HepG2 (cell line): ENCODE measurements around the gene KIR3DL3. TPM values are rescaled to one million over a fixed set of nuclear protein-coding genes. Genes with fewer than 3 reads are reported as not detected.

ENCODE experiments used
- BORCS8-MEF2B ChIP-seq: sonication (generic); formaldehyde crosslinking; IDR thresholded peaks from 2 replicates; pipeline ENCODE4 v1.8.0; 2022; ENCODE audit warnings: mild to moderate bottlenecking, missing genetic modification reagents
- CCDC6 ChIP-seq: sonication (generic); formaldehyde crosslinking; IDR thresholded peaks from 2 replicates; pipeline ENCODE4 v1.8.1; 2022; ENCODE audit warnings: mild to moderate bottlenecking, missing genetic modification reagents, moderate library complexity
- ELF3 ChIP-seq: IDR thresholded peaks from 2 replicates; pipeline ENCODE4 v1.6.1; 2016; ENCODE audit warnings: missing genetic modification reagents, missing compliant biosample characterization
- NAIF1 ChIP-seq: sonication (generic); formaldehyde crosslinking; IDR thresholded peaks from 2 replicates; pipeline ENCODE4 v1.5.0; 2020; ENCODE audit warnings: mild to moderate bottlenecking, missing genetic modification reagents, borderline replicate concordance
- NFRKB ChIP-seq: fragments of 450-650 bp; IDR thresholded peaks from 2 replicates; pipeline ENCODE4 v1.6.1; 2017
- PTBP1 ChIP-seq: fragments of 200-400 bp; formaldehyde crosslinking; IDR thresholded peaks from 2 replicates; pipeline ENCODE4 v1.6.1; 2018; ENCODE audit warnings: low read length, low read depth; ENCODE audit not compliant: poor library complexity, severe bottlenecking
- RBM22 ChIP-seq: fragments of 200-400 bp; formaldehyde crosslinking; optimal IDR thresholded peaks from 2 replicates; pipeline ENCODE3; 2017; ENCODE audit warnings: mild to moderate bottlenecking, low read length, moderate library complexity
- SNRNP70 ChIP-seq: fragments of 200-400 bp; formaldehyde crosslinking; IDR thresholded peaks from 2 replicates; pipeline ENCODE4 v1.6.1; 2017; ENCODE audit warnings: mild to moderate bottlenecking, low read depth, low read length, moderate library complexity
- SRY ChIP-seq: sonication (generic); formaldehyde crosslinking; IDR thresholded peaks from 2 replicates; pipeline ENCODE4 v1.8.0; 2022; ENCODE audit warnings: mild to moderate bottlenecking, missing genetic modification reagents
- STAT5B ChIP-seq: sonication (generic); formaldehyde crosslinking; IDR thresholded peaks from 2 replicates; pipeline ENCODE4 v1.4.0; 2020; ENCODE audit warnings: missing genetic modification reagents
- ZNF343 ChIP-seq: sonication (generic); formaldehyde crosslinking; IDR thresholded peaks from 2 replicates; pipeline ENCODE4 v1.4.0; 2020; ENCODE audit warnings: mild to moderate bottlenecking, missing genetic modification reagents
- ZNF629 ChIP-seq: sonication (generic); formaldehyde crosslinking; conservative IDR thresholded peaks from 2 replicates; pipeline ENCODE4 v1.5.0; 2020; ENCODE audit warnings: missing genetic modification reagents
- ZNF652 ChIP-seq: IDR thresholded peaks from 2 replicates; pipeline ENCODE4 v1.6.1; 2016; ENCODE audit warnings: low read depth, borderline replicate concordance
- ZNF710 ChIP-seq: sonication (generic); formaldehyde crosslinking; IDR thresholded peaks from 2 replicates; pipeline ENCODE4 v1.5.0; 2020; ENCODE audit warnings: mild to moderate bottlenecking, missing genetic modification reagents, borderline replicate concordance
- ZNF776 ChIP-seq: sonication (generic); formaldehyde crosslinking; IDR thresholded peaks from 2 replicates; pipeline ENCODE4 v1.4.0; 2020; ENCODE audit warnings: mild to moderate bottlenecking, missing genetic modification reagents
- ZNF816 ChIP-seq: sonication (generic); formaldehyde crosslinking; IDR thresholded peaks from 2 replicates; pipeline ENCODE4 v1.8.0; 2022; ENCODE audit warnings: missing genetic modification reagents, mild to moderate bottlenecking, borderline replicate concordance
- polyA plus RNA-seq, 8 experiments: library from polyadenylated mRNA; depleted of rRNA in 3 of 8; stranded (reverse) in 7 of 8; unstranded in 1 of 8; fragments of >200 nt; fragmentation: Illumina TruSeq in 4 of 8; extraction: Trizol in 4 of 8; gene quantifications; 2 replicates each; pipeline versions ENCODE4 v1.2.1 to v1.2.3, GENCODE V29; 2011 to 2016; ENCODE audit warnings: low read depth in 4 of 8, missing spikeins in 1 of 8, mixed read lengths in 1 of 8; ENCODE audit not compliant: insufficient read depth in 1 of 8
- total RNA-seq, 5 experiments: library from RNA; depleted of rRNA; stranded (reverse); fragments of >200 nt; fragmentation: Illumina TruSeq; extraction: Trizol; gene quantifications; 2 replicates each; pipeline ENCODE4 v1.2.3, GENCODE V29; 2016; ENCODE audit warnings: low read depth in 1 of 5
- TF ChIP-seq, protein P1 (sequence below): IDR thresholded peaks from 2 replicates; pipeline ENCODE4 v1.6.1; 2016
- TF ChIP-seq, protein P2 (sequence below): sonication (generic); formaldehyde crosslinking; IDR thresholded peaks from 2 replicates; pipeline ENCODE4 v1.8.1; 2023; ENCODE audit warnings: missing genetic modification reagents, inconsistent platforms, borderline replicate concordance
- TF ChIP-seq, protein P3 (sequence below): IDR thresholded peaks from 2 replicates; pipeline ENCODE4 v1.6.1; 2016; ENCODE audit warnings: low read depth, missing genetic modification reagents, missing compliant biosample characterization
- TF ChIP-seq, protein P4 (sequence below): sonication (generic); IDR thresholded peaks from 2 replicates; pipeline ENCODE4 v1.6.1; 2016; ENCODE audit warnings: low read depth, borderline replicate concordance

The KIR3DL3 gene
- total and polyA plus RNA-seq, 2 of the 13 experiments (the other 11 are each of a cell fraction or from before 2014, with no cell fraction given): not detected

GRCh38 chr19:54684527-54684926 is 39.7 kb upstream of the KIR3DL3 start (continued):
- TF ChIP-seq ZNF776 (no peak), ZNF816 (CRISPR knock-in tag) (no peak), STAT5B (CRISPR knock-in tag) (0 out of 2 replicates have a peak, but pooled peaks have one; percentile 69), BORCS8-MEF2B (CRISPR knock-in tag) (0 out of 2 replicates have a peak, but pooled peaks have one; percentile 57), SNRNP70 (no peak), RBM22 (no peak), ZNF710 (CRISPR knock-in tag) (no peak), SRY (CRISPR knock-in tag) (peak; percentile 75; the same call in 1 of the 2 replicates), PTBP1 (no peak), CCDC6 (no peak), ZNF629 (CRISPR knock-in tag) (no peak), ELF3 (CRISPR knock-in tag) (peak; percentile 69), NAIF1 (CRISPR knock-in tag) (no peak), NFRKB (no peak), ZNF343 (no peak), ZNF652 (CRISPR knock-in tag) (0 out of 2 replicates have a peak, but pooled peaks have one; percentile 32)
- TF ChIP-seq, protein P1, sequence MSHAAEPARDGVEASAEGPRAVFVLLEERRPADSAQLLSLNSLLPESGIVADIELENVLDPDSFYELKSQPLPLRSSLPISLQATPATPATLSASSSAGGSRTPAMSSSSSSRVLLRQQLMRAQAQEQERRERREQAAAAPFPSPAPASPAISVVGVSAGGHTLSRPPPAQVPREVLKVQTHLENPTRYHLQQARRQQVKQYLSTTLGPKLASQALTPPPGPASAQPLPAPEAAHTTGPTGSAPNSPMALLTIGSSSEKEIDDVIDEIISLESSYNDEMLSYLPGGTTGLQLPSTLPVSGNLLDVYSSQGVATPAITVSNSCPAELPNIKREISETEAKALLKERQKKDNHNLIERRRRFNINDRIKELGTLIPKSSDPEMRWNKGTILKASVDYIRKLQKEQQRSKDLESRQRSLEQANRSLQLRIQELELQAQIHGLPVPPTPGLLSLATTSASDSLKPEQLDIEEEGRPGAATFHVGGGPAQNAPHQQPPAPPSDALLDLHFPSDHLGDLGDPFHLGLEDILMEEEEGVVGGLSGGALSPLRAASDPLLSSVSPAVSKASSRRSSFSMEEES (CRISPR knock-in tag): peak; percentile 87
- TF ChIP-seq, protein P2, sequence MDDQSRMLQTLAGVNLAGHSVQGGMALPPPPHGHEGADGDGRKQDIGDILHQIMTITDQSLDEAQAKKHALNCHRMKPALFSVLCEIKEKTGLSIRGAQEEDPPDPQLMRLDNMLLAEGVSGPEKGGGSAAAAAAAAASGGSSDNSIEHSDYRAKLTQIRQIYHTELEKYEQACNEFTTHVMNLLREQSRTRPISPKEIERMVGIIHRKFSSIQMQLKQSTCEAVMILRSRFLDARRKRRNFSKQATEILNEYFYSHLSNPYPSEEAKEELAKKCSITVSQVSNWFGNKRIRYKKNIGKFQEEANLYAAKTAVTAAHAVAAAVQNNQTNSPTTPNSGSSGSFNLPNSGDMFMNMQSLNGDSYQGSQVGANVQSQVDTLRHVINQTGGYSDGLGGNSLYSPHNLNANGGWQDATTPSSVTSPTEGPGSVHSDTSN (CRISPR knock-in tag): peak; percentile 45; the same call in 1 of the 2 replicates
- TF ChIP-seq, protein P3, sequence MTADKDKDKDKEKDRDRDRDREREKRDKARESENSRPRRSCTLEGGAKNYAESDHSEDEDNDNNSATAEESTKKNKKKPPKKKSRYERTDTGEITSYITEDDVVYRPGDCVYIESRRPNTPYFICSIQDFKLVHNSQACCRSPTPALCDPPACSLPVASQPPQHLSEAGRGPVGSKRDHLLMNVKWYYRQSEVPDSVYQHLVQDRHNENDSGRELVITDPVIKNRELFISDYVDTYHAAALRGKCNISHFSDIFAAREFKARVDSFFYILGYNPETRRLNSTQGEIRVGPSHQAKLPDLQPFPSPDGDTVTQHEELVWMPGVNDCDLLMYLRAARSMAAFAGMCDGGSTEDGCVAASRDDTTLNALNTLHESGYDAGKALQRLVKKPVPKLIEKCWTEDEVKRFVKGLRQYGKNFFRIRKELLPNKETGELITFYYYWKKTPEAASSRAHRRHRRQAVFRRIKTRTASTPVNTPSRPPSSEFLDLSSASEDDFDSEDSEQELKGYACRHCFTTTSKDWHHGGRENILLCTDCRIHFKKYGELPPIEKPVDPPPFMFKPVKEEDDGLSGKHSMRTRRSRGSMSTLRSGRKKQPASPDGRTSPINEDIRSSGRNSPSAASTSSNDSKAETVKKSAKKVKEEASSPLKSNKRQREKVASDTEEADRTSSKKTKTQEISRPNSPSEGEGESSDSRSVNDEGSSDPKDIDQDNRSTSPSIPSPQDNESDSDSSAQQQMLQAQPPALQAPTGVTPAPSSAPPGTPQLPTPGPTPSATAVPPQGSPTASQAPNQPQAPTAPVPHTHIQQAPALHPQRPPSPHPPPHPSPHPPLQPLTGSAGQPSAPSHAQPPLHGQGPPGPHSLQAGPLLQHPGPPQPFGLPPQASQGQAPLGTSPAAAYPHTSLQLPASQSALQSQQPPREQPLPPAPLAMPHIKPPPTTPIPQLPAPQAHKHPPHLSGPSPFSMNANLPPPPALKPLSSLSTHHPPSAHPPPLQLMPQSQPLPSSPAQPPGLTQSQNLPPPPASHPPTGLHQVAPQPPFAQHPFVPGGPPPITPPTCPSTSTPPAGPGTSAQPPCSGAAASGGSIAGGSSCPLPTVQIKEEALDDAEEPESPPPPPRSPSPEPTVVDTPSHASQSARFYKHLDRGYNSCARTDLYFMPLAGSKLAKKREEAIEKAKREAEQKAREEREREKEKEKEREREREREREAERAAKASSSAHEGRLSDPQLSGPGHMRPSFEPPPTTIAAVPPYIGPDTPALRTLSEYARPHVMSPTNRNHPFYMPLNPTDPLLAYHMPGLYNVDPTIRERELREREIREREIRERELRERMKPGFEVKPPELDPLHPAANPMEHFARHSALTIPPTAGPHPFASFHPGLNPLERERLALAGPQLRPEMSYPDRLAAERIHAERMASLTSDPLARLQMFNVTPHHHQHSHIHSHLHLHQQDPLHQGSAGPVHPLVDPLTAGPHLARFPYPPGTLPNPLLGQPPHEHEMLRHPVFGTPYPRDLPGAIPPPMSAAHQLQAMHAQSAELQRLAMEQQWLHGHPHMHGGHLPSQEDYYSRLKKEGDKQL (CRISPR knock-in tag): no peak
- TF ChIP-seq, protein P4, sequence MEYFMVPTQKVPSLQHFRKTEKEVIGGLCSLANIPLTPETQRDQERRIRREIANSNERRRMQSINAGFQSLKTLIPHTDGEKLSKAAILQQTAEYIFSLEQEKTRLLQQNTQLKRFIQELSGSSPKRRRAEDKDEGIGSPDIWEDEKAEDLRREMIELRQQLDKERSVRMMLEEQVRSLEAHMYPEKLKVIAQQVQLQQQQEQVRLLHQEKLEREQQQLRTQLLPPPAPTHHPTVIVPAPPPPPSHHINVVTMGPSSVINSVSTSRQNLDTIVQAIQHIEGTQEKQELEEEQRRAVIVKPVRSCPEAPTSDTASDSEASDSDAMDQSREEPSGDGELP: no peak
